Measurements from ENCODE around the gene GUSB.
"Not testable (repeated sequence)": the region's sequence is repeated elsewhere in the genome, so short reads cannot be mapped to it uniquely, and the experiment has no call there.

The GUSB gene

DNA sequence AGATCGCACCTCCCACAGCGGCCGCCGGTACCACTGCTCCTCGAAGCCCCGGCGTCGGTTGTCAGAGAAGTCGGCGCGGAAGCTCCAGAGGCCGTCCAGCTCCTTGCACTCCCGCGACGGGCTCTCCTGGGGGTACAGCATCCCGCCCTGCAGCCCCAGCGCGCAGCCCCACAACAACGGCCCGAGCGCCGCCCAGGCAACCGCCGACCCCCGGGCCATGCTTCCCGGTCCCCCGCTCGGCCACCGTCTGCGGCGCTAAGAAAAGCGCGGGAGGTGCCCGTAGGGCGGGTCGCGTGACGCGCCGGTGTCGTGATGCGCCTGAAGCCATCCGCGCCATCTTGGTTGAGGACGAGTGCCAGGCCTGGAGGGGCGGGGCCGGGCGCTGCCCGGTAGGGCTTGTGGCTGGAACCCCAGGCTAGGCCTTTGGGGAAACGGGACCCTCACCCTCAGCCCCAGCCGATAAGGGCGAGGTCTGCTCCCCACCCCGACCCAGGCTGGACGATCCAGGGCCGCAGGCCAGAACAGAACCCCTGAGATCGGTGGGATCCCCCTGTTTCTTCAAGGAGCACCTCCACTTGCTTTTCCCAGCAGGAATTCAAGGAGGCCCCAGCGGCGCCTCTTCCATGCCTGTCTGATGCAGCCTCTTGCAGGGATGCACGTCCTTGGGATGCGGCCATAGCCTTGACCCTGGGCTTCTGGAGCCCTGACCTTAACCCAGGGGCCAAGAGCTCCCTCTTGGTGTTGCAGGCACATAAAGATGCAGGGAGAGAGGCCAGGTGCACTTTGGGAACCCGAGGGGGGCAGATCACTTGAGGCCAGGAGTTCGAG, at the start of gene GUSB:
TSS of gene GUSB (minus strand) at position 249 of the 828 bp plus-strand sequence. CDS start at position 219, 30 bp downstream.
- ATAC-seq (peak; percentile 91), DNase-seq (ENCODE audit: low spot score in 2 of 2) (peak; percentile 86 to 95)
- H3K9me3 Mint-ChIP-seq, result no peaks in the 10 kb centered on the region
- H3K27ac Mint-ChIP-seq, result peak within 1 kb of the TSS; percentile 88
- peaks cover 11% of the 10 kb centered on the region for H3K4me1 Mint-ChIP-seq
- H3K36me3 Mint-ChIP-seq, result peaks cover 36% of the 10 kb centered on the region
- H3K4me3 Mint-ChIP-seq, result peak within 1 kb of the TSS; percentile 74

- not testable (repeated sequence) for H3K27ac Mint-ChIP-seq; H3K4me1 Mint-ChIP-seq; DNase-seq (ENCODE audit: low spot score in 2 of 2); H3K4me3 Mint-ChIP-seq; H3K9me3 Mint-ChIP-seq; H3K36me3 Mint-ChIP-seq; ATAC-seq
Observed at GRCh38 chr7:66028342-66028741, 46.3 kb upstream of the GUSB start.

GRCh38 chr7:66016131-66016461, 34.1 kb upstream of the GUSB start:
- Mint-ChIP-seq H3K4me3 (no peak overlapping the region), H3K9me3 (no peaks in the 10 kb centered on the region), H3K36me3 (no peaks in the 10 kb centered on the region), H3K4me1 (no peaks in the 10 kb centered on the region), H3K27ac (no peak overlapping the region)
- no peak for ATAC-seq
- DNase-seq (ENCODE audit: low spot score in 2 of 2), result no peak

GRCh38 chr7:66015440-66016130, 33.6 kb upstream of the GUSB start:
- Mint-ChIP-seq H3K4me3 (no peak overlapping the region), H3K9me3 (no peaks in the 10 kb centered on the region), H3K27ac (no peak overlapping the region), H3K36me3 (no peaks in the 10 kb centered on the region), H3K4me1 (no peaks in the 10 kb centered on the region)
- no peak for DNase-seq (ENCODE audit: low spot score in 2 of 2)
- no peak for ATAC-seq

GRCh38 chr7:66013938-66014337, 31.9 kb upstream of the GUSB start:
- H3K4me3 Mint-ChIP-seq, result no peak overlapping the region
- ATAC-seq (no peak), DNase-seq (ENCODE audit: low spot score in 2 of 2) (no peak)
- no peaks in the 10 kb centered on the region for H3K9me3 Mint-ChIP-seq
- H3K36me3 Mint-ChIP-seq, result no peaks in the 10 kb centered on the region
- H3K27ac Mint-ChIP-seq, result no peak overlapping the region
- no peaks in the 10 kb centered on the region for H3K4me1 Mint-ChIP-seq

DNA sequence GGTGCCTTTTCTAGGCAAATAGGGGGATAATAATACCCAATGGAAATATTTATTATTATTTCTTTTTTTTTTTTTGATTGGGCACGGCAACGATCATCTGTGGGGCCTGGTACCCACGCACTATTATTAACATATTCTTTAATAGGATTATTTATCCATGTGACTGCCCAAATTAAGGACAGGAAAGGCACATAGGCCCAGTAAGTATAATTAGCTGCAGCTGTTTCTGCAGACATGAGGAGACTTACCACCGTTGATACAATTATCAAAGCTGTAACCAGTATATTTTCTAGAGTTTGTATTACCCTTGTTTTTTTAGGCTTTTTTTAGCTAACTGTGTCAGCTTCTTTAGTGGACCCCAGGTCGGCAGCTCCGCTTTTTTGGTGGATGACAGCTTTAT, 25.2 kb upstream of the GUSB start:
- ATAC-seq (no peak), DNase-seq (ENCODE audit: low spot score in 2 of 2) (no peak)
- Mint-ChIP-seq H3K4me1 (no peaks in the 10 kb centered on the region), H3K27ac (no peak overlapping the region), H3K9me3 (no peaks in the 10 kb centered on the region), H3K36me3 (no peaks in the 10 kb centered on the region), H3K4me3 (no peak overlapping the region)

DNA sequence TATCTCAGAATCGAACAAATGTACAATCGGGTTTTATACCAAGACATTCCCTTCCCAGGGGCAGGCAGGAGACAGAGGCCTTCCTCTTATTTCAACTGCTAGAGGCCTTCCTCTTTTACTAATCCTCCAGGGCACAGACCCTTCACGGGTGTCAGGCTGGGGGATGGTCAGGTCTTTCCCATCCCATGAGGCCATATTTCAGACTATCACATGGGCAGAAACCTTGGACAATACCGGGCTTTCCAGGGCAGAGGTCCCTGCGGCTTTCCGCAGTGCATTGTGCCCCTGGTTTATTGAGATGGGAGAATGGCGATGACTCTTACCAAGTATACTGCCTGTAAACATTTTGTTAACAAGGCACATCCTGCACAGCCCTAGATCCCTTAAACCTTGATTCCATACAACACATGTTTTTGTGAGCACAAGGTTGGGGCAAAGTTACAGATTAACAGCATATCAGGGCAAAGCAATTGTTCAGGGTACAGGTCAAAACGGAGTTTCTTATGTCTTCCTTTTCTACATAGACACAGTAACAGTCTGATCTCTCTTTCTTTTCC, 23.2 kb upstream of the GUSB start:
- H3K4me3 Mint-ChIP-seq; H3K4me1 Mint-ChIP-seq; DNase-seq (ENCODE audit: low spot score in 2 of 2); H3K9me3 Mint-ChIP-seq; ATAC-seq; H3K27ac Mint-ChIP-seq; H3K36me3 Mint-ChIP-seq: not testable (repeated sequence)

DNA sequence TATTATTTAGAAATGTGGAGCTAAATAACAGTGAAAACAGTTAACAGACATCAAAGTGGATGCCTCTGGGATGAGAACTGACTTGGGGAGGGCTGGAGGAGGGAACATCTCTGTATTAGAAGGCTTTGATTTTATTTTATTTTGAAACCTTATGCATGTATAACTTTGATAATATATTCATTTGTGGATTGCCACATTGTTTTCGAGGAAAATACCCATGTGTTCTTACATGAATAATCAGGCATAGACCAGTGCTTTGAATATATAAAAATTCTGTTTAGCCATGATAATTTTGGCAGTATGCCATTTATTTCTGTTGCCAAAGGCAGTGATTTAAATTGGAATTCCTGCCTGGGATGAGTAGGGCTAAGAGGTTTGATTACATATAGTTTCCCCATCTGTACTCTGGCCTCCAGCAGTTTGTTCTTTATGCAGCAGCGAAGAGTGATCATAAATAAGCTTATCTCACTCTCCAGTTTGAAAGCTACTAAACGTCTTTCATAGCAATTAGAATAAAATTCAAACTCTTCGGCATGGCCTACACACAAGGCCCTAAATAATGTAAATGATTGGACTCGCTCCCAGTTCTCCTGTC, 18.9 kb upstream of the GUSB start:
- H3K4me3 Mint-ChIP-seq; H3K4me1 Mint-ChIP-seq; H3K27ac Mint-ChIP-seq; ATAC-seq; H3K9me3 Mint-ChIP-seq; DNase-seq (ENCODE audit: low spot score in 2 of 2); H3K36me3 Mint-ChIP-seq: not testable (repeated sequence)

GRCh38 chr7:65994984-65995383, 13.0 kb upstream of the GUSB start:
- not testable (repeated sequence) for H3K27ac Mint-ChIP-seq; DNase-seq (ENCODE audit: low spot score in 2 of 2); H3K4me3 Mint-ChIP-seq; ATAC-seq; H3K4me1 Mint-ChIP-seq; H3K36me3 Mint-ChIP-seq; H3K9me3 Mint-ChIP-seq

DNA sequence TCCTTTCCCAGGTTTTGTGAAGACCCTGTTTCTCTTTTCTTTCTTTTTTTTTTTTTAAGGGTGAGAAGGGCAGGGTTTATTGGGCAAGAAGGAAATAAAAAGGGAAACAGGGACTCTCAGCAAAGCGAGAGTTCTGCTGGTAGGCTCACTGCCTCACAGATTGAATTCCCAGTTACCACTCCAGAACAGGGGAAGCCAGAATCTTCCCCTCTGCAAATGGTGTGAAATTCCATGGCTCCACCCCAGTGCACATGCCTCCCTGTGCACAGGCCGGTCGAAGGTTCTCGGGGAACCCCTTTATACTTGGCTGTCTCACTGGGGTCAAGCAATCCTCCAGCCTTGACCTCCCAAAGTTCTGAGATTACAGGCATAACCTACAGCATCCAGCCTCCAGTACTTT, 10.5 kb upstream of the GUSB start:
- H3K27ac Mint-ChIP-seq, result no peak overlapping the region
- DNase-seq (ENCODE audit: low spot score in 2 of 2), result no peak
- no peaks in the 10 kb centered on the region for H3K9me3 Mint-ChIP-seq
- no peak overlapping the region for H3K4me3 Mint-ChIP-seq
- H3K36me3 Mint-ChIP-seq, result no peaks in the 10 kb centered on the region
- no peak for ATAC-seq
- no peaks in the 10 kb centered on the region for H3K4me1 Mint-ChIP-seq

DNA sequence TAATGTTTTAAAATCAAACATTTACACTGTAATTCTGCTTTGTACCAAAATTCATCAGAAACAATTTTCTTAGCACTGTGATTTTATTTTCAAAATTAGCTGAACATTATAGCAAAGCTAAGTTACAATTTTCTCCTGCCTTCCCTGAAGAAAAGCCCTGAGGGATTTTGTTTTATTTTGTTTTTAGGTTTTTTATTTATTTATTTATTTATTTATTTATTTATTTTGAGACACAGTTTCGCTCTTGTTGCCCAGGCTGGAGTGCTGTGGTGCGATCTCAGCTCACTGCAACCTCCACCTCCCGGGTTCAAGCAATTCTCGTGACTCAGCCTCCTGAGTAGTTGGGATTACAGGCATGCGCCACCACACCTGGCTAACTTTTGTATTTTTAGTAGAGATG, 9.8 kb upstream of the GUSB start:
- not testable (repeated sequence) for H3K9me3 Mint-ChIP-seq; ATAC-seq; DNase-seq (ENCODE audit: low spot score in 2 of 2); H3K27ac Mint-ChIP-seq; H3K36me3 Mint-ChIP-seq; H3K4me3 Mint-ChIP-seq; H3K4me1 Mint-ChIP-seq

DNA sequence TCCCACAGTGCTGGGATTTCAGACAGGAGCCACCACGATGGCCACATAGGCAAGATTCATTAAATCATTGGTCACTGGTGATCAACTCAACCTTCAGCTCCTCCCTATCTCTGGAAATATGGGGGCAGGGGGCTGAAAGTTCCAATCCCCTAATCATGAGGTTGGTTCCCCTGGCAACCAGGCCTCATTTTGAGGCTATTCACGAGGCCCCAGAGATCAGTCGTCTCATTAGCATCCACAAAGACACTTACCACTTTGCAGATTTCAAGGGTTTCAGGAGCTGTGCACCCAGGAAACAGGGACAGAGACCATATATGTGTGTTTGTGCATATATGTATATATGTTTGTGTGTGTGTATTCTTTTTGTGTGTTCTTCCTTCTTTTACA, 7.7 kb upstream of the GUSB start:
- no peaks in the 10 kb centered on the region for H3K9me3 Mint-ChIP-seq
- H3K27ac Mint-ChIP-seq, result no peak overlapping the region

DNA sequence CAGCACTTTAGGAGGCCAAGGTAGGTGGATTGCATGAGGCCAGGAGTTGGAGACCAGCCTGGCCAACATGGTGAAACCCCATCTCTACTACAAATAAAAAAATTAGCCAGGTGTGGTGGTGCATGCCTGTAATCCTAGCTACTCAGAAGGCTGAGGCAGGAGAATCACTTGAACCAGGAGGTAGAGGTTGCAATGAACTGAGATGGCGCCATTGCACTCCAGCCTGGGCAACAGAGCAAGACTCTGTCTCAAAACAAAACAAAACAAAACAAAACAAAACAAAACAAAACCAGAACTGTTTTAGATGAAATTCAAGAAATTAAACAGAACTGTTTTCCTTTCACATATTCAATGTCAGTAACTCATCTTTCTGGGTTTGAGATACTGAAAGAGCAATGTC, 6.5 kb upstream of the GUSB start:
- not testable (repeated sequence) for DNase-seq (ENCODE audit: low spot score in 2 of 2); H3K36me3 Mint-ChIP-seq; H3K4me1 Mint-ChIP-seq; H3K9me3 Mint-ChIP-seq; H3K27ac Mint-ChIP-seq; H3K4me3 Mint-ChIP-seq; ATAC-seq

More for the DNA sequence above, 7.7 kb upstream of the GUSB start:
- Mint-ChIP-seq H3K4me1 (no peaks in the 10 kb centered on the region), H3K36me3 (no peaks in the 10 kb centered on the region), H3K4me3 (no peak overlapping the region)
- DNase-seq (ENCODE audit: low spot score in 2 of 2), result no peak
- no peak for ATAC-seq

DNA sequence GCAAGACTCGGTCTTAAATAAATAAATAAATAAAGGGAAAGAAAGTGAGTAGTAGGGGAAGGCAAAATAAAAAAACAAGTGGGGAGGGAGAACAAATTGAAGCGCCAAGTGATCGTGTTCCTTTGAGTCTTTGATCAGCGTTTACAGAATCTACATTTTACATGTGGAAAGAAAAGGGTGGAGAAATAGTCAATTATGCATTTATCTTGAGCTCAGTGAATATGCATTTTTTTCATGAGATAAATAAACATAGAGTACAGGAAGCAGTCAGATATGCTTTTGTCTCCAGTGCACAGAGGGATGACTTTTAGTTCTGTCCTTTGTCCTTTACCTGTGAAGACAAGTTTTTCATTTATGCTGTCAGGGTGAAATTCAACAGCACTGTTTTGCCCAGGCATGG, 6.1 kb upstream of the GUSB start:
- DNase-seq (ENCODE audit: low spot score in 2 of 2) (no peak), ATAC-seq (no peak)
- H3K4me1 Mint-ChIP-seq, result no peaks in the 10 kb centered on the region
- H3K9me3 Mint-ChIP-seq, result no peaks in the 10 kb centered on the region
- H3K36me3 Mint-ChIP-seq, result no peaks in the 10 kb centered on the region
- H3K4me3 Mint-ChIP-seq, result no peak overlapping the region
- no peak overlapping the region for H3K27ac Mint-ChIP-seq

DNA sequence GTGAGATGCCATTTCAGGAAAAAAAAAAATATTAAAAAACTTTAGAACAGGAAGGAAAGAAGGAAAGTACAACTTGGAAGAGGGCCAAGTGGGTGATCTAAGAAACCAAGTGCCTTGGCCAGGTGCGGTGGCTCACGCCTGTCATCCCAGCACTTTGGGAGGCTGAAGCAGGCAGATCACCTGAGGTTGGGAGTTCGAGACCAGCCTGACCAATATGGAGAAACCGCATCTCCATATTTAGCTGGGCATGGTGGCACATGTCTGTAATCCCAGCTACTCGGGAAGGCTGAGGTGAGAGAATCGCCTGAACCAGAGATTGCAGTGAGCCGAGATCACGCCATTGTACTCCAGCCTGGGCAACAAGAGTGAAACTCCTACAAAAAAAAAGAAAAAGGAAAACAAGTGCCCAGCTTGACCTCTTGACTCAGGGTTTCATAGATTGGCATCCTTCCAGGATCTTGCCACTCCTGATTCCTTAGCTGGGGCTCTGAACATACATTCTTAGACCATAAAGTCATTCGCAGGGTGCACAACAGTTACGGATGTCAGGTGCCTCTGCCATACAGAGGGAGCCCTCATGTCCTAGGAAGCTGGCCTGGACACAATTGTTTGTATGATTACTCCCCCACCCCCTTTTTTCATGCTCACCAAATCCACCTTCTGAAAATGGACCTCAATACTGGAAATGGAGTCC, 2.1 kb upstream of the GUSB start:
- DNase-seq (ENCODE audit: low spot score in 2 of 2), result no peak
- H3K9me3 Mint-ChIP-seq, result no peaks in the 10 kb centered on the region
- peaks cover 11% of the 10 kb centered on the region for H3K4me1 Mint-ChIP-seq
- no peak overlapping the region for H3K27ac Mint-ChIP-seq
- no peak overlapping the region for H3K4me3 Mint-ChIP-seq
- peaks cover 17% of the 10 kb centered on the region for H3K36me3 Mint-ChIP-seq
- ATAC-seq, result no peak

All from stimulated activated effector memory CD8-positive, alpha-beta T cell treated with anti-CD3 and anti-CD28 coated beads, Interleukin-12 subunit alpha, Interleukin-12 subunit beta, amount 100 ng/mL, for 72 hours (primary cell).